HepG2 (cell line): ENCODE data around the gene VARS1. TPM values are rescaled to one million over a fixed set of nuclear protein-coding genes. Genes with fewer than 3 reads are reported as not detected.
A peak's percentile ranks its signal among the peaks of the same experiment; 100 is the strongest.

Source experiments
- ARNT ChIP-seq: fragments of 450-650 bp; IDR thresholded peaks from 2 replicates; pipeline ENCODE4 v1.6.1; 2017
- ARNTL ChIP-seq: sonication (generic); formaldehyde crosslinking; IDR thresholded peaks from 2 replicates; pipeline ENCODE4 v1.4.0; 2020; ENCODE audit warnings: mild to moderate bottlenecking, missing genetic modification reagents
- ATF4 ChIP-seq, 2 experiments: fragments of 450-650 bp in 1 of 2; sonication (generic) in 1 of 2; formaldehyde crosslinking; IDR thresholded peaks; 2 replicates each; pipeline versions ENCODE4 v1.5.0 to v1.8.0; 2020 to 2022; ENCODE audit warnings: mild to moderate bottlenecking in 1 of 2, missing genetic modification reagents in 1 of 2
- BCL3 ChIP-seq: sonication (generic); formaldehyde crosslinking; IDR thresholded peaks from 2 replicates; pipeline ENCODE4 v1.5.1; 2020; ENCODE audit warnings: mild to moderate bottlenecking, missing genetic modification reagents, moderate library complexity
- FIP1L1 ChIP-seq: fragments of 200-400 bp; formaldehyde crosslinking; IDR thresholded peaks from 2 replicates; pipeline ENCODE4 v1.6.1; 2018; ENCODE audit warnings: low read depth, mild to moderate bottlenecking, low read length, moderate library complexity, borderline replicate concordance; ENCODE audit not compliant: insufficient read depth
- HDAC1 ChIP-seq: sonication (generic); formaldehyde crosslinking; IDR thresholded peaks from 2 replicates; pipeline ENCODE4 v1.5.1; 2020; ENCODE audit warnings: mild to moderate bottlenecking, missing genetic modification reagents
- JUNB ChIP-seq: sonication (generic); formaldehyde crosslinking; IDR thresholded peaks from 2 replicates; pipeline ENCODE4 v1.8.0; 2022; ENCODE audit warnings: missing genetic modification reagents, mild to moderate bottlenecking, borderline replicate concordance
- MLX ChIP-seq: IDR thresholded peaks from 2 replicates; pipeline ENCODE4 v1.6.1; 2016
- RNF219 ChIP-seq: sonication (generic); formaldehyde crosslinking; IDR thresholded peaks from 2 replicates; pipeline ENCODE4 v1.5.0; 2020; ENCODE audit warnings: mild to moderate bottlenecking, missing genetic modification reagents
- SNRNP70 ChIP-seq: fragments of 200-400 bp; formaldehyde crosslinking; IDR thresholded peaks from 2 replicates; pipeline ENCODE4 v1.6.1; 2017; ENCODE audit warnings: mild to moderate bottlenecking, low read depth, low read length, moderate library complexity
- WIZ ChIP-seq: sonication (generic); formaldehyde crosslinking; IDR thresholded peaks from 2 replicates; pipeline ENCODE4 v1.5.1; 2020; ENCODE audit warnings: mild to moderate bottlenecking, missing genetic modification reagents
- ZFX ChIP-seq: sonication (generic); formaldehyde crosslinking; IDR thresholded peaks from 2 replicates; pipeline ENCODE4 v1.4.0; 2020; ENCODE audit warnings: mild to moderate bottlenecking, low read depth, missing genetic modification reagents, moderate library complexity
- ZNF337 ChIP-seq: sonication (generic); formaldehyde crosslinking; IDR thresholded peaks from 2 replicates; pipeline ENCODE4 v1.5.1; 2020; ENCODE audit warnings: missing genetic modification reagents, low read depth, mild to moderate bottlenecking, borderline replicate concordance
- ZNF430 ChIP-seq: sonication (generic); formaldehyde crosslinking; IDR thresholded peaks from 2 replicates; pipeline ENCODE4 v1.9.0; 2021; ENCODE audit warnings: mild to moderate bottlenecking, missing genetic modification reagents
- ZNF484 ChIP-seq: sonication (generic); formaldehyde crosslinking; IDR thresholded peaks from 2 replicates; pipeline ENCODE4 v1.5.1; 2020; ENCODE audit warnings: mild to moderate bottlenecking, low read depth, missing genetic modification reagents, borderline replicate concordance
- ZNF589 ChIP-seq: sonication (generic); formaldehyde crosslinking; conservative IDR thresholded peaks from 2 replicates; pipeline ENCODE4 v1.8.0; 2022; ENCODE audit warnings: mild to moderate bottlenecking, moderate library complexity, missing genetic modification reagents
- ZNF607 ChIP-seq: sonication (generic); formaldehyde crosslinking; IDR thresholded peaks from 2 replicates; pipeline ENCODE4 v1.5.1; 2020; ENCODE audit warnings: missing genetic modification reagents, mild to moderate bottlenecking, borderline replicate concordance
- ZNF800 ChIP-seq: sonication (generic); formaldehyde crosslinking; IDR thresholded peaks from 2 replicates; pipeline ENCODE4 v1.4.0; 2020; ENCODE audit warnings: missing genetic modification reagents
- ZSCAN20 ChIP-seq: sonication (generic); formaldehyde crosslinking; IDR thresholded peaks from 2 replicates; pipeline ENCODE4 v1.4.0; 2020; ENCODE audit warnings: missing genetic modification reagents, mild to moderate bottlenecking, borderline replicate concordance
- ZUFSP ChIP-seq: sonication (generic); formaldehyde crosslinking; IDR thresholded peaks from 2 replicates; pipeline ENCODE4 v1.9.0; 2021; ENCODE audit warnings: missing genetic modification reagents, mild to moderate bottlenecking, borderline replicate concordance
- polyA plus RNA-seq, 8 experiments: library from polyadenylated mRNA; depleted of rRNA in 3 of 8; stranded (reverse) in 7 of 8; unstranded in 1 of 8; fragments of >200 nt; fragmentation: Illumina TruSeq in 4 of 8; extraction: Trizol in 4 of 8; gene quantifications; 2 replicates each; pipeline versions ENCODE4 v1.2.1 to v1.2.3, GENCODE V29; 2011 to 2016; ENCODE audit warnings: low read depth in 4 of 8, missing spikeins in 1 of 8, mixed read lengths in 1 of 8; ENCODE audit not compliant: insufficient read depth in 1 of 8
- total RNA-seq, 5 experiments: library from RNA; depleted of rRNA; stranded (reverse); fragments of >200 nt; fragmentation: Illumina TruSeq; extraction: Trizol; gene quantifications; 2 replicates each; pipeline ENCODE4 v1.2.3, GENCODE V29; 2016; ENCODE audit warnings: low read depth in 1 of 5

VARS1 gene
- total and polyA plus RNA-seq, 2 of the 13 experiments (the other 11 are each of a cell fraction or from before 2014, with no cell fraction given), result 14.7 to 56.1 TPM

GRCh38 chr6:31769684-31770371 lies 25.7 kb downstream of the VARS1 start (continued):
- TF ChIP-seq ZFX (CRISPR knock-in tag), result 0 out of 2 replicates have a peak, but pooled peaks have one; percentile 23
- no peak for TF ChIP-seq WIZ (CRISPR knock-in tag)
- no peak for TF ChIP-seq ZNF607 (CRISPR knock-in tag)
- no peak for TF ChIP-seq BCL3 (CRISPR knock-in tag)
- TF ChIP-seq HDAC1, result no peak
- no peak for TF ChIP-seq FIP1L1
- TF ChIP-seq RNF219 (CRISPR knock-in tag), result no peak
- no peak for TF ChIP-seq ZNF337 (CRISPR knock-in tag)
- TF ChIP-seq MLX, result no peak; the same call in 1 of the 2 replicates
- no peak for TF ChIP-seq SNRNP70
- TF ChIP-seq ZNF484 (CRISPR knock-in tag), result no peak
- no peak for TF ChIP-seq ATF4 (CRISPR knock-in tag; IDR thresholded peaks at IDR 0.05)
- TF ChIP-seq ARNT, result no peak
- TF ChIP-seq ZSCAN20, result no peak
- TF ChIP-seq ZNF589 (CRISPR knock-in tag), result no peak
- TF ChIP-seq ZUFSP, result no peak
- no peak for TF ChIP-seq JUNB (CRISPR knock-in tag)
- no peak for TF ChIP-seq ZNF430 (CRISPR knock-in tag)
- TF ChIP-seq ARNTL (CRISPR knock-in tag), result no peak
- TF ChIP-seq ZNF800 (CRISPR knock-in tag), result no peak
